T-helper 2 cell treated with Interferon-gamma antibody and Interleukin-4, amounts not matched to agents 5 μg/mL and 100 μg/mL, for 36 hours (primary cell): ENCODE data around the gene SLC2A6.

Source experiments
- DNase-seq: peaks from one replicate; pipeline ENCODE4 v3.0.0; 2021; ENCODE audit warnings: low spot score
- H3K27ac Mint-ChIP-seq: one replicate; pipeline ENCODE4 v1.8.0; 2021; ENCODE audit warnings: mild to moderate bottlenecking, mixed read lengths
- H3K27me3 Mint-ChIP-seq: one replicate; pipeline ENCODE4 v1.8.0; 2021; ENCODE audit warnings: low read depth, mixed read lengths
- H3K36me3 Mint-ChIP-seq: one replicate; pipeline ENCODE4 v1.8.0; 2021; ENCODE audit warnings: low read depth, mixed read lengths
- H3K4me1 Mint-ChIP-seq: one replicate; pipeline ENCODE4 v1.8.0; 2021; ENCODE audit warnings: low read depth, mixed read lengths
- H3K4me3 Mint-ChIP-seq: one replicate; pipeline ENCODE4 v1.8.0; 2022; ENCODE audit warnings: mild to moderate bottlenecking, moderate library complexity, mixed read lengths
- H3K9me3 Mint-ChIP-seq: one replicate; pipeline ENCODE4 v1.8.0; 2021; ENCODE audit warnings: mixed read lengths

SLC2A6 gene, protein sequence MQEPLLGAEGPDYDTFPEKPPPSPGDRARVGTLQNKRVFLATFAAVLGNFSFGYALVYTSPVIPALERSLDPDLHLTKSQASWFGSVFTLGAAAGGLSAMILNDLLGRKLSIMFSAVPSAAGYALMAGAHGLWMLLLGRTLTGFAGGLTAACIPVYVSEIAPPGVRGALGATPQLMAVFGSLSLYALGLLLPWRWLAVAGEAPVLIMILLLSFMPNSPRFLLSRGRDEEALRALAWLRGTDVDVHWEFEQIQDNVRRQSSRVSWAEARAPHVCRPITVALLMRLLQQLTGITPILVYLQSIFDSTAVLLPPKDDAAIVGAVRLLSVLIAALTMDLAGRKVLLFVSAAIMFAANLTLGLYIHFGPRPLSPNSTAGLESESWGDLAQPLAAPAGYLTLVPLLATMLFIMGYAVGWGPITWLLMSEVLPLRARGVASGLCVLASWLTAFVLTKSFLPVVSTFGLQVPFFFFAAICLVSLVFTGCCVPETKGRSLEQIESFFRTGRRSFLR

DNA sequence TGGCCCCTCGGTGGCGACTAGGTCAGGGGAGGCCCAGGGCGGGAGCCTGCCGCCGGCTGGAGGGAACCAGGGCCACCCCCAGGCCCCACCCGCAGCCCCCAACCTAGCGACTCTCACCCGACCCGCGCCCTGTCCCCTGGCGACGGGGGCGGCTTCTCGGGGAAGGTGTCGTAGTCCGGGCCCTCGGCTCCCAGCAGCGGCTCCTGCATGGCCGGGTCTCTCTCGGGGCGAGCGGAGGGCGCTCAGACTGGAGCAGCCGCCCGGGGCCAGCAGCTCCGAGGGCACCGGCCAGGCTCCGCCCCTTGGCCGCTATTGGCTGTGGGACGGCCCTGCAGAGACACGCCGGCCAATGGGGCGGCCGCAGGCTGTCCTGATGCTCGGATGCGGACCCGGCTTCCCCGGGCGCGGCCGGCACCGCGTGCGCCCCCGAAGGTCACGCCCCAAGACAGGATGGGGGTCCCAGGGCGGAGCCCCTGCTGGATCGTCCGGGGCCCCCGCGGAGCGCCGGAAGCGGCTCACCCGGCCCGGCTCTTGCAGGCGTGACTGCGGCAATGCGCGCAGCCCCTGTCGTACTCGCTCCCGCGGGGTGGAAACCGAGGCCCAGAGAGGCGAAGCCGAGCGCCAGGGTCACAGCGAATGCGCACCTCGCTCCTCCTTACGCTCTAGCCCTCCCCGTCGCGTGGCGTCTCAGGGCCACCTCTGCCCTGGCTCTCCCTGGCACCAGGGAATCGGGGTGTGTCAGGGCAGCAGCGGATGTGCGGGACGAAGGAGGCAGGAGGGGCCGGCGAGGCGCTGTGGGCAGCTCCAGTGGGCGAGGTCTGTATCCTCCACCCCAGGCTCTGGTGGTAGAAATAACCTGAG is at the start of gene SLC2A6:
SLC2A6 (minus strand) TSS at position 249 of the 861 bp plus-strand sequence; CDS start at position 209, 40 bp downstream.
- H3K36me3 Mint-ChIP-seq = no peaks in the 10 kb centered on the region
- H3K4me3 Mint-ChIP-seq = peak within 1 kb of the TSS; percentile 69
- H3K9me3 Mint-ChIP-seq = no peaks in the 10 kb centered on the region
- H3K27ac Mint-ChIP-seq = no peak within 1 kb of the TSS
- H3K4me1 Mint-ChIP-seq = peaks cover 8% of the 10 kb centered on the region
- H3K27me3 Mint-ChIP-seq = peaks cover 13% of the 10 kb centered on the region
- peak; percentile 86 for DNase-seq

DNA sequence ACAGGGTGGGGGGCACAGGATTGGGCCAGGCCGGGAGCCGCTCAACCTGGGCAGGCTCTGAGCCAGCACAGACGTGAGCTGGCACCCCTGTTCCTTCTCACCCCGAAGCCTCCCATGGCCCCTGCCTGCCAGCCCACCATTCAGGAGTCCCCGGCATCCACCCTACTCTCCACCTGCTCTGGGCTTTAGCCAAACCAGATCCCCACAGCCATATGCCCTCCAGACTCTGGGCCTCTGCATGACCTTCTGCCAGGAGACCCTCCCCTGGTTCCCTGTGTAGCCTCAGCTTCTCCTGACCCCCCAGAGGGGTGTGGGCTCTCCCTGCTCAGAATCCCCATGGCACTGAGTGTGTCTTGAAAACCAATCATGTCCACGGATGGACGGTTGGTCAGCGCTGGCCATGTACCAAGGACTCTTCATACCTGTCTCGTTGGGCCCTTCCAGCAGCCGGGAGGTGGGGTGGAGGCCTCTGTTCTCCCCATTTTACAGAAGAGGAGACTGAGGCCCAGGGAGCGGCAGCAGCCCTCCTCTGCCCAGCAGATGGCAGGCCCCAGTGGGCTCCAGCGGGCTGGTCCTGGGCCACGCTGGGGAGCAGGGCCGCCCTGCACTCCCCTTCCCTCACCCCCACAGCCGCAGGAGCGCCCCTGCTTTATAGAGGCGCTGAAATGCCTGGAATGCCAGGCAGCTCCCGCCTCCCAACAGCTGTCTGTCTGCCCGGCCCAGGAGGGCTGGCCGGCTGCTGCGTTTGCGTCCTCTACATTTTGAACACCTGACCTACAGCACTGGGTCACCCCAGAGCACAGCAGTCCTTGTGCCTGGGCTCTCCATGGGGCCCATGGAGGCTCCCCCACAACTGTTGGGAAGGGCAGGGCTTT is 49.3 kb upstream of the SLC2A6 start:
- H3K27ac Mint-ChIP-seq = no peak overlapping the region
- no peak for DNase-seq
- no peaks in the 10 kb centered on the region for H3K4me1 Mint-ChIP-seq
- no peaks in the 10 kb centered on the region for H3K9me3 Mint-ChIP-seq
- H3K27me3 Mint-ChIP-seq = peaks cover 7% of the 10 kb centered on the region
- no peak overlapping the region for H3K4me3 Mint-ChIP-seq
- H3K36me3 Mint-ChIP-seq = no peaks in the 10 kb centered on the region

DNA sequence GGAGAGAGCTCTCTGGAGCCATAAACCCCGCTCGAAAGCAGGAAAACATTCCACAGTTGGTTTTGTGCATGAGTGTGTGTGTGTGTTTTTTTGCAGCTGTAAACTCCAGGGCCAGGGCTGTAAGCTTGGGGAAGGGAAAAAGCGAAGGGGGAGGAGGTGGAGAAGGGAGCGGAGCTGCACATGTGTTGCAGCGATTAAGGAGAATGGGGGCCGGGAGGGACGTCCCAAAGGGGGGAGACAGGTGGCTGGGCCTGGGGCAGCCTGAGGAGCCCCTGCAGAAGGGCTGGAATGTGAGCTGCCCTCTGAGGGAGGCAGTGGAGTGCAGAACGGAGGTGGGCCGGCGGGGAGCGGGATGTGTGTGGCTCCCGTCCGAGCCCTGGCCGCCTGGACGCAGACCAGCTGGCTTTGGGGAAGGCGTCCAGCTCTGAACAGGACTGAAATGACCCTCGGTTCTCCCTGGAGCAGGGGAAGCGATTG is 48.6 kb upstream of the SLC2A6 start:
- no peaks in the 10 kb centered on the region for H3K9me3 Mint-ChIP-seq
- no peaks in the 10 kb centered on the region for H3K27me3 Mint-ChIP-seq
- H3K36me3 Mint-ChIP-seq = no peaks in the 10 kb centered on the region
- H3K27ac Mint-ChIP-seq = no peak overlapping the region
- no peaks in the 10 kb centered on the region for H3K4me1 Mint-ChIP-seq
- H3K4me3 Mint-ChIP-seq = no peak overlapping the region
- DNase-seq = no peak

DNA sequence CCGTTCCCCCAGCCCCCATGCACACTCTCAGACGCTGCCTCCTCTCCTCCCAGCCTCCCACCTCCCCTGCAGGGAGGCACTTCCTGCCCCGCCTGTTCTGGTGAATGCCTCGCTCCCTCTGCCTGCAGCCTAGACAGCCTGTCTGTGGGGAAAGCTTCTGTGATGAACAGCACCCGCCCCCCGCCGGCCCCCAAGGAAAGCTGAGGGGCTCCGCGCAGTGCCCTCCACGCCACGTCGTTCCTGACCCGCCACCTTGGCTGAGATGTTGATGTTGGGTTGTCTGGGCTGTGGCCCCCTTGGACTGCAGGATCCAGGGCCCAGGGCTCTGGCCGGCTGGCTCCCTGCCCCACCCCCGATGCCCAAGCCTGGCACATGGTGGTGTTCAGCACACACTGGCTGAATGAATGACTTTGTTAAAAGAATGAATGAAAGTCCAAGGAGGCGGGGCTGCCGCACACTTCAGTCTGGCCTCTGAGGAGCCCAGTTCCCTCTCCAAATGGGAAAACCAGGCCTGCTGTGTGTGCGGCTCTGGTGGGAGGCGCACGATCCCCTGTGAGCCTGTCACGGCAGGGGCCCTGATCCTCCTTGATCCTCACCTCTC is 47.9 kb upstream of the SLC2A6 start:
- Mint-ChIP-seq H3K27ac (no peak overlapping the region), H3K4me1 (no peaks in the 10 kb centered on the region), H3K9me3 (no peaks in the 10 kb centered on the region), H3K27me3 (no peaks in the 10 kb centered on the region), H3K36me3 (no peaks in the 10 kb centered on the region), H3K4me3 (no peak overlapping the region)
- DNase-seq = no peak

DNA sequence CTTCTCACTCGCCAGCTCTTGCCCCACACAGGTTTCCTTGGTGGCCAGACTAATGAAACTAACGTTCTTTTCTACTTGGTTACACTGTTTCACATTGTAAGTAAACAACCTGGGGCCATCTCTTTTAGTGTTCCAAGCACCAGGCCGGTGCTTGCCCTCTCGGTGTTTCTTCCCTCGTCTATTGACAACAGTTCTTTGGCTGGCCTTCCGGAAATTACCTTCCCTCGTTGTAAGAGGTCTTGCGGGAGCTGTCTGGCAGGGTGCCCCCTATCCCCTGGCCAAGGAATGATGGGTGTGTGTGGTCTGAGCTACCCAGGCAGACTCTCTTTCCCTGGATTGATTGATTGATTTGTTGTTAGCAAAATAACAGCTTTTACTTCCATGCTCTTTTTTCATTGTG is 46.8 kb upstream of the SLC2A6 start:
- no peak overlapping the region for H3K4me3 Mint-ChIP-seq
- no peak for DNase-seq
- H3K36me3 Mint-ChIP-seq = no peaks in the 10 kb centered on the region
- no peaks in the 10 kb centered on the region for H3K4me1 Mint-ChIP-seq
- H3K27me3 Mint-ChIP-seq = no peaks in the 10 kb centered on the region
- H3K27ac Mint-ChIP-seq = no peak overlapping the region
- no peaks in the 10 kb centered on the region for H3K9me3 Mint-ChIP-seq

DNA sequence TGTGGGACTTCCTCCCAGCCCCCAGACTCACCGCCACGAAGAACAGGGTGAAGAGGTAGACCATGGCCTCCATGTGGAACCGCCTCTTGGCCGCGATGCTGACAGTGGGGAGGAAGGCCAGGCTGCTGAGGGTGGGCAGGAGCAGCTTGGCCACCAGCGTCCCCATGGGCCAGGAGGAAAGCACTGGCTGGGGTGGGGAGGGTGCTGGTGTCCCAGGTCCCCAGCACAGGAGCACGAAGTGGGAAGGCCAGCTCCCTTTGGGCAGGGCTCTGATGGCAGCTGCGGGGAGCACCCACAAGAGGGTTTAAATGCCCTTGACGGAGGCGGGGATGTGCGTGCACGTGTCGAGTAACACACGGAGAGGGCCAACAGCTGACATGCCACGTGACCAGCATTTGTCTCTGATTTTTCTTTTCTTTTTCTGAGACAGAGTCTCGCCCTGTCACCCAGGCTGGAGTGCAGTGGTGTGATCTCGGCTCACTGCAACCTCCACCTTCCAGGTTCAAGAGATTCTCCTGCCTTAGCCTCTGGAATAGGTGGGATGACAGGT is 45.9 kb upstream of the SLC2A6 start, which contains the start of gene MYMK:
MYMK (minus strand) TSS at position 281 of the 550 bp plus-strand sequence; CDS start at position 166, 115 bp downstream.
- Mint-ChIP-seq H3K27ac (no peak within 1 kb of the TSS), H3K36me3 (no peaks in the 10 kb centered on the region), H3K9me3 (no peaks in the 10 kb centered on the region), H3K4me1 (no peaks in the 10 kb centered on the region), H3K27me3 (no peaks in the 10 kb centered on the region), H3K4me3 (no peak within 1 kb of the TSS)
- no peak for DNase-seq

DNA sequence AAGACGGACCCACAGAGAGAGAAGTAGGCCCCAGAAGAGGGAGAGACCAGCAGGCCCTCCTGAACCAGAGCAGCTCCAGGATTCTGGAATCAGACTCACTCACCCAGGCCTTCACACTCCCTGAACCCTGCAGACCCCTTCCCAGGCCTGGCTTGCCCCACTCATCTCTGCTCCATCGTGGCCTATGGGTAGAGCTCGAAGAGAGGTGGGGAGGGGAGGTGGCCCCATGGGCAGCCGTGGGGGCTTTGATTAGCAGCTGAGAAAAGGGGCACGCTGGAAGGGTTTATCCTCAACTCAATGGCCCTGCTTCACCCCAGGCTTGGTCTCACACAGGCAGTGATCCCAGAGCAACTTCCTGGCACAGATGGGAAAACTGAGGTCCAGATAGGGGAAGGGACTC is 45.2 kb upstream of the SLC2A6 start:
- no peaks in the 10 kb centered on the region for H3K27me3 Mint-ChIP-seq
- H3K36me3 Mint-ChIP-seq = no peaks in the 10 kb centered on the region
- no peak overlapping the region for H3K27ac Mint-ChIP-seq
- DNase-seq = no peak
- no peak overlapping the region for H3K4me3 Mint-ChIP-seq
- no peaks in the 10 kb centered on the region for H3K9me3 Mint-ChIP-seq
- no peaks in the 10 kb centered on the region for H3K4me1 Mint-ChIP-seq

DNA sequence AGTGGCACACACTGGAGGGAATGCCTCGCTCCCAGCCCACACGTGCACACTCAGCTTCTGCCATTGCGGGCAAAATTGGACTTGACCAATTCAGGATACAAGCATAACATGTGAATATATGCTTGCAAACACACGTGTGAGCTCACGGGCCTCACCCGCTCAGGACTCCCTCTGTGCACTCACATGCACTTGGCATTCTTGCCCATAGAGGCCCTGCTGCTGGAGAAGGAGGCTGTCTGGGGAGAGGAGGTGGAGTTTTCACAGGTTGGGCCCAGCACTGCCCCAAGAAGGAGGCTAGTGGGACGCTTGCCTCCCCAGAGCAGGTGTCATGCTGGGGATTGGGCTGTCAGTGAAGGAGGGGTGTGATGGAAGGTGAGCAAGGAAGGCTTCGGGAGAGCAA is 44.2 kb upstream of the SLC2A6 start:
- Mint-ChIP-seq H3K4me3 (no peak overlapping the region), H3K27me3 (no peaks in the 10 kb centered on the region), H3K9me3 (no peaks in the 10 kb centered on the region), H3K36me3 (no peaks in the 10 kb centered on the region), H3K4me1 (no peaks in the 10 kb centered on the region), H3K27ac (no peak overlapping the region)
- DNase-seq = no peak

DNA sequence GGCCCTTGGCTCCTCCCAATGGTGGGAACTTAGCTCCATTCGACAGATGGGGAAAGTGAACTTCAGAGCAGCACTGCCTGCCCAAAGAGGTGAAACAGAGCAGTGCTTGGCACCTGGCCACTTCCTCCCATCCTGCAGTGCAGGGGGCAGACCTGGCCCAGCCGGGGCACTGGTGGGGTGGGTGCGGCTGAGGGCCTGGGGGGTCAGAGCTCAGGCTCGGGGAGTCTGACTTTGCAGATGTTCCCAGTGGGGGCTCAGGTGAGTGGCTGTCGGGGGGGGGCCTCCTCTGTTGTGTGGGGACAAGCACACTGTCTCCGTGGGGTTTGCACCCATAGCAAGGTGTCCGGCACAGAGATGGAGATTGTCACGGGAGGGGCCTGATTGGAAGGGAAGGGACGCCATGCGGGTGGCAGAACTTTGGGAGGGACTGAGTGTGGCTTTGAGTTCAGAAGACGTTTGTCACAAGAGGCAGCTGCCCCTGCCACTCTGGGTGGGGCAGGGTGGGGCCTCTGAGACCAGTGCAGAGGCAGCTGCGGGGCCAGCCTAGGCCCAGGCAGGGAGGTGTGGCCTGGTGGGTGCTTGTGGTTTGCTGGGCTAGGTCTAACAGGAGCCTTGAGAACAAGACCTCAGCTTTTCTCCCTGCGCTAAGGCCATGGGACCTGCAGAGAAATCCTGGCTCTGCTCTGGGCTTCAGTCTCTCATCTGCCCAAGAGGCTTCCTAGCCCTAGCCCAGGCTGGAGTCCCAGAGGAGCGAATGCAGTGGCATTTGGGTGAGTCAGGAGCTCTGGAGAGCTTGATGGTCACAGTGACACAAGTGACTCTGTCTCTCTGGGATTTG is 43.4 kb upstream of the SLC2A6 start:
- Mint-ChIP-seq H3K4me1 (no peaks in the 10 kb centered on the region), H3K9me3 (no peaks in the 10 kb centered on the region), H3K4me3 (no peak overlapping the region), H3K27ac (no peak overlapping the region), H3K27me3 (no peaks in the 10 kb centered on the region), H3K36me3 (no peaks in the 10 kb centered on the region)
- no peak for DNase-seq

DNA sequence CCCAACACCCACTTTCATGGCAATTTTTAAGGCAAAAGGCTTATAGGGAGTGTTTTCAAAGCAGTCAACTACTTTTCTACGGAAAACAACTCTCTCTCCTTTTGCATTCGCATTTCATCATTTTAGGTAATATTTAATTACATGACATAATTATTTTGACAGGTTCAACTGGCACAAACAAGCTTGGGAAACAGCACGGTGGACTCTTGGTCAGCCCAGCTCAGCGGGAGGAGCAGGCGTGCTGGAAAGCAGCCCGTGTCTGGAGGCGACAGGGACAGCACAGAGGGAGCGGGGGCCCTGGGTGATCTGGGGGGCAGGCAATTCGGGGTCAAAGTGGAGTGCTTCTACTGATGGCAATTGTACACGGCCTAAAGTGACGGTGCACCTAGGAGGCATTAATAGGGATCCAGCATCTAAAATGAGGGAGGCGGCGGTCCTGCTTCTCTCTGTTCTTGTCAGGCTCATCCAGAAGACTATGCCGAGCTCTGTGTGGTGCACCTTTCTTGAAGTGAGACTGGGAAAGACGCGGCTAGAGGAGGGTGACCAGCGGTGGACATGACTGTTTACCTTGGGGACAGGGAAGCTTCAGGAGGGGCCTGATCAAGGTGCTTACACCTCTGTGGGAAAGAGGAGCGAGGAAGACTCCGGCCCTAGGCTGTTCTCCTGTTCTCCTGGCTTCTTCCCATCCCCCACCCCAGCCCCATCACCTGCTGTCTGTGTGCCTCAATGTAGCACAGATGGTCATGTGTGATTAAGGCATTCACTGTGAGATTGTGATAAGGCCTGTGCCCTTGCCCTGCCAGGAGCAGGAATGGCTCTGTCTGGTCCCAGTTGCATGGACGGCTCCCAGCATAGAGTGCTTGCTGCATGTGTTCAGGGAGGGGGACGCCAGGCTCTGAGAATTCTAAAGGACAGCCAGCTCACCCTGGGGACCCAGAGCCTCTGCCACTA is 42.5 kb upstream of the SLC2A6 start:
- no peaks in the 10 kb centered on the region for H3K4me1 Mint-ChIP-seq
- H3K9me3 Mint-ChIP-seq = no peaks in the 10 kb centered on the region
- H3K36me3 Mint-ChIP-seq = no peaks in the 10 kb centered on the region
- DNase-seq = no peak
- no peak overlapping the region for H3K4me3 Mint-ChIP-seq
- H3K27ac Mint-ChIP-seq = no peak overlapping the region
- no peaks in the 10 kb centered on the region for H3K27me3 Mint-ChIP-seq

DNA sequence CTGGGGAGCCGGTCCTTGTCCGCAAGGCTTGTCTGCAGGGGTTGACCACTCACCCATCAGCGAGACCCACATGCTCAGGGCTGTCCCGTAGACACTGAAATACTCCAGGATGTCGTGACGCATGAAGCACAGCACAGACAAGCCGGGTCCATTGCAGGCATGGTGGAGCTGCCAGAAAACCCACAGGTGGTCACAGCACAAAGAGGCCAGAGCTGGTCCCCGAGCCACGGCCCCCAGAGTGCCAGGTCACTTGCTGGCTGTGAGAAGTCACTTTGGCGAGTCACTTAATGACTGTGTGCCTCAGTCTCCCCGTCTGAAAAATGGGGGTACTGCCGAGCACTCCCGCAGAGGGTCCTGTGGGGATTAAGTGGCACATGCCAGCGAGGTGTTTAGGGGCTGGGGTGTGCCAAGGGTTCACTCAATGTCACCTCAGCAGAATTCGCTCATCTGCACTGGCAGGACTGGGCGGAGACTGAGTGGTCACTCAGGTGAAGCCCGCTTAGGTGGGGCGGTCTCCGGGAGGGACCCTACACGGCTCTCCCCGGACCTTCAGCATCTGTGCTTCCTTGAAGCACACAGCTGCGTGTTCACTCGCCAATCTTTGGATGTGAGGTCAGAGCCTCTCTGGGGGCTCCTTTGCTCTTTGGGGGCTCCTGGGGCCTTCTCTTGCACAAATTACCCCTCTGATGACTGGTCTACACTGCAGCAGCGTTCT is 41.4 kb upstream of the SLC2A6 start:
- DNase-seq = no peak
- no peaks in the 10 kb centered on the region for H3K4me1 Mint-ChIP-seq
- no peaks in the 10 kb centered on the region for H3K36me3 Mint-ChIP-seq
- H3K4me3 Mint-ChIP-seq = no peak overlapping the region
- H3K9me3 Mint-ChIP-seq = no peaks in the 10 kb centered on the region
- no peaks in the 10 kb centered on the region for H3K27me3 Mint-ChIP-seq
- no peak overlapping the region for H3K27ac Mint-ChIP-seq
